MM.1S (cell line): ENCODE measurements around the gene SLC39A7.

ENCODE experiments used
- DNase-seq: peaks from one replicate; pipeline ENCODE4 v3.0.0-alpha.2; 2015
- H2AFZ ChIP-seq: fragments of 300-600 bp; sonication (generic); 2 replicates; pipeline ENCODE4 v1.6.0; 2016; ENCODE audit warnings: antibody characterized with exemption, low read length
- H3F3A ChIP-seq: fragments of 300-600 bp; sonication (generic); 2 replicates; pipeline ENCODE4 v1.6.1; 2016; ENCODE audit warnings: mild to moderate bottlenecking, antibody characterized with exemption, low read length, moderate library complexity, mixed read lengths; ENCODE audit not compliant: insufficient read depth
- H3K27ac ChIP-seq: fragments of 300-600 bp; sonication (generic); 2 replicates; pipeline ENCODE4 v1.5.1; 2016; ENCODE audit warnings: mild to moderate bottlenecking, low read length
- H3K27me3 ChIP-seq: fragments of 300-600 bp; sonication (generic); replicated peaks from 2 replicates; pipeline ENCODE4 v1.6.0; 2016; ENCODE audit warnings: low read length; ENCODE audit not compliant: insufficient read depth
- H3K36me3 ChIP-seq: fragments of 300-600 bp; sonication (generic); replicated peaks from 2 replicates; pipeline ENCODE4 v1.6.1; 2016; ENCODE audit warnings: mild to moderate bottlenecking, low read length, mixed read lengths; ENCODE audit not compliant: insufficient read depth
- H3K4me1 ChIP-seq: fragments of 300-600 bp; sonication (generic); 2 replicates; pipeline ENCODE4 v1.6.1; 2016; ENCODE audit warnings: low read length, mixed read lengths
- H3K4me2 ChIP-seq: fragments of 300-600 bp; sonication (generic); 2 replicates; pipeline ENCODE4 v1.6.0; 2016; ENCODE audit warnings: low read depth, low read length
- H3K4me3 ChIP-seq: fragments of 300-600 bp; sonication (generic); 2 replicates; pipeline ENCODE4 v1.5.1; 2016; ENCODE audit warnings: low read length, mixed read lengths
- H3K79me2 ChIP-seq: fragments of 300-600 bp; sonication (generic); 2 replicates; pipeline ENCODE4 v1.6.1; 2016; ENCODE audit warnings: mixed run types, low read length, mixed read lengths
- H3K9ac ChIP-seq: fragments of 300-600 bp; sonication (generic); 2 replicates; pipeline ENCODE4 v1.6.1; 2016; ENCODE audit warnings: low read length, mixed read lengths
- H3K9me2 ChIP-seq: fragments of 300-600 bp; sonication (generic); replicated peaks from 2 replicates; pipeline ENCODE4 v1.6.1; 2016; ENCODE audit warnings: mild to moderate bottlenecking, low read length, mixed read lengths; ENCODE audit not compliant: insufficient read depth
- H3K9me3 ChIP-seq: fragments of 300-600 bp; sonication (generic); replicated peaks from 2 replicates; pipeline ENCODE4 v1.6.1; 2016; ENCODE audit warnings: mild to moderate bottlenecking, low read length, mixed read lengths; ENCODE audit not compliant: insufficient read depth
- H4K20me1 ChIP-seq: fragments of 300-600 bp; sonication (generic); 2 replicates; pipeline ENCODE4 v1.6.1; 2016; ENCODE audit warnings: mild to moderate bottlenecking, low read length, moderate library complexity, mixed read lengths; ENCODE audit not compliant: insufficient read depth
- CTCF ChIP-seq: fragments of 300-600 bp; sonication (generic); IDR thresholded peaks from 2 replicates; pipeline ENCODE4 v1.5.1; 2016; ENCODE audit warnings: antibody characterized with exemption, low read length, mixed read lengths
- EZH2 ChIP-seq: fragments of 300-600 bp; sonication (generic); optimal IDR thresholded peaks from 2 replicates; pipeline ENCODE3; 2017; ENCODE audit warnings: low read depth, mild to moderate bottlenecking, antibody characterized with exemption, low read length, mixed read lengths
- EZH2phosphoT487 ChIP-seq: fragments of 300-600 bp; sonication (generic); IDR thresholded peaks from 2 replicates; pipeline ENCODE4 v1.6.1; 2018; ENCODE audit warnings: antibody characterized with exemption, low read length

SLC39A7 gene

GRCh38 chr6:33178755-33179475 lies 21.8 kb upstream of the SLC39A7 start:
- Histone ChIP-seq H3F3A (no peaks in the 10 kb centered on the region), H3K36me3 (no peaks in the 10 kb centered on the region), H3K4me1 (peaks cover 9% of the 10 kb centered on the region), H3K9me3 (no peaks in the 10 kb centered on the region), H2AFZ (no peak overlapping the region), H3K79me2 (no peaks in the 10 kb centered on the region), H3K27me3 (peaks cover 36% of the 10 kb centered on the region; the same call in 1 of the 2 replicates), H3K4me3 (no peak overlapping the region), H4K20me1 (no peaks in the 10 kb centered on the region), H3K27ac (no peak overlapping the region), H3K9ac (no peak overlapping the region), H3K9me2 (no peaks in the 10 kb centered on the region), H3K4me2 (no peak overlapping the region)
- no peak for TF ChIP-seq EZH2
- TF ChIP-seq EZH2phosphoT487 = no peak
- TF ChIP-seq CTCF = no peak
- DNase-seq = no peak

GRCh38 chr6:33181141-33181540 lies 19.5 kb upstream of the SLC39A7 start:
- H4K20me1 ChIP-seq = no peaks in the 10 kb centered on the region
- DNase-seq = no peak
- no peak overlapping the region for H3K9ac ChIP-seq
- no peak overlapping the region for H2AFZ ChIP-seq
- TF ChIP-seq EZH2 (no peak), CTCF (no peak), EZH2phosphoT487 (no peak)
- H3K9me3 ChIP-seq = no peaks in the 10 kb centered on the region
- H3K4me1 ChIP-seq = peaks cover 9% of the 10 kb centered on the region
- peaks cover 15% of the 10 kb centered on the region; the same call in 1 of the 2 replicates for H3K27me3 ChIP-seq
- H3K4me2 ChIP-seq = no peak overlapping the region
- no peaks in the 10 kb centered on the region for H3F3A ChIP-seq
- H3K9me2 ChIP-seq = no peaks in the 10 kb centered on the region
- no peaks in the 10 kb centered on the region for H3K79me2 ChIP-seq
- no peak overlapping the region for H3K27ac ChIP-seq
- no peaks in the 10 kb centered on the region for H3K36me3 ChIP-seq
- H3K4me3 ChIP-seq = no peak overlapping the region

GRCh38 chr6:33183071-33183683 lies 17.5 kb upstream of the SLC39A7 start:
- TF ChIP-seq CTCF = no peak
- TF ChIP-seq EZH2 = no peak
- TF ChIP-seq EZH2phosphoT487 = no peak
- Histone ChIP-seq H3F3A (no peaks in the 10 kb centered on the region), H3K4me3 (no peak overlapping the region), H3K79me2 (no peaks in the 10 kb centered on the region), H3K4me2 (no peak overlapping the region), H4K20me1 (no peaks in the 10 kb centered on the region), H3K4me1 (peaks cover 9% of the 10 kb centered on the region), H3K9ac (no peak overlapping the region), H3K27me3 (no peaks in the 10 kb centered on the region), H3K27ac (no peak overlapping the region), H2AFZ (peak overlapping the region; percentile 74), H3K9me2 (no peaks in the 10 kb centered on the region), H3K36me3 (no peaks in the 10 kb centered on the region), H3K9me3 (no peaks in the 10 kb centered on the region)
- no peak for DNase-seq
